Measurements from ENCODE around the gene KYNU.

The KYNU gene

GRCh38 chr2:142973160-142973821, 95.8 kb downstream of the KYNU start:
- DNase-seq = no peak

GRCh38 chr2:142973822-142974207, 96.4 kb downstream of the KYNU start:
- DNase-seq = no peak

- no peak for DNase-seq
These were observed 97.0 kb downstream of the KYNU start for GRCh38 chr2:142974288-142975024.

GRCh38 chr2:142975239-142975638, 97.8 kb downstream of the KYNU start:
- no peak for DNase-seq

- peak; percentile 21 for DNase-seq
These were observed 103.0 kb downstream of the KYNU start for GRCh38 chr2:142980246-142981068.

- DNase-seq = no peak
These were observed 103.6 kb downstream of the KYNU start for GRCh38 chr2:142981069-142981378.

- no peak for DNase-seq
These were observed 104.3 kb downstream of the KYNU start for GRCh38 chr2:142981756-142982155.

- DNase-seq = no peak
These were observed 105.7 kb downstream of the KYNU start for GRCh38 chr2:142983174-142983573.

GRCh38 chr2:142984657-142985056, 107.2 kb downstream of the KYNU start:
- DNase-seq = no peak

- DNase-seq = no peak
These were observed 109.6 kb downstream of the KYNU start for GRCh38 chr2:142987044-142987443.

- no peak for DNase-seq
These were observed 112.1 kb downstream of the KYNU start for GRCh38 chr2:142989273-142990204.

GRCh38 chr2:142991295-142991694, 113.8 kb downstream of the KYNU start:
- DNase-seq = no peak

- no peak for DNase-seq
These were observed 115.4 kb downstream of the KYNU start for GRCh38 chr2:142992840-142993239.

- DNase-seq = no peak
These were observed 116.3 kb downstream of the KYNU start for GRCh38 chr2:142993771-142994170.

- no peak for DNase-seq
These were observed 117.2 kb downstream of the KYNU start for GRCh38 chr2:142994665-142995064.

GRCh38 chr2:142997231-142997630, 119.8 kb downstream of the KYNU start:
- DNase-seq = no peak

GRCh38 chr2:143000599-143000998, 123.1 kb downstream of the KYNU start:
- no peak for DNase-seq

GRCh38 chr2:143001501-143001900, 124.0 kb downstream of the KYNU start:
- no peak for DNase-seq

GRCh38 chr2:143015656-143016055, 138.2 kb downstream of the KYNU start:
- DNase-seq = no peak

- no peak for DNase-seq
These were observed 149.1 kb downstream of the KYNU start for GRCh38 chr2:143026411-143027054.

GRCh38 chr2:143029141-143029540, 151.7 kb downstream of the KYNU start:
- no peak for DNase-seq

- no peak for DNase-seq
These were observed 152.7 kb downstream of the KYNU start for GRCh38 chr2:143030127-143030526.

All from NCI-H2029 (cell line).